NCI-H510A (cell line): ENCODE results near the gene RASGRP1.
"Not testable (repeated sequence)": the region's sequence is repeated elsewhere in the genome, so short reads cannot be mapped to it uniquely, and the experiment has no call there.

Source experiments
- DNase-seq: peaks from one replicate; lab custom pipeline; 2025; lab: John Stamatoyannopoulos, UW

Gene RASGRP1

DNA sequence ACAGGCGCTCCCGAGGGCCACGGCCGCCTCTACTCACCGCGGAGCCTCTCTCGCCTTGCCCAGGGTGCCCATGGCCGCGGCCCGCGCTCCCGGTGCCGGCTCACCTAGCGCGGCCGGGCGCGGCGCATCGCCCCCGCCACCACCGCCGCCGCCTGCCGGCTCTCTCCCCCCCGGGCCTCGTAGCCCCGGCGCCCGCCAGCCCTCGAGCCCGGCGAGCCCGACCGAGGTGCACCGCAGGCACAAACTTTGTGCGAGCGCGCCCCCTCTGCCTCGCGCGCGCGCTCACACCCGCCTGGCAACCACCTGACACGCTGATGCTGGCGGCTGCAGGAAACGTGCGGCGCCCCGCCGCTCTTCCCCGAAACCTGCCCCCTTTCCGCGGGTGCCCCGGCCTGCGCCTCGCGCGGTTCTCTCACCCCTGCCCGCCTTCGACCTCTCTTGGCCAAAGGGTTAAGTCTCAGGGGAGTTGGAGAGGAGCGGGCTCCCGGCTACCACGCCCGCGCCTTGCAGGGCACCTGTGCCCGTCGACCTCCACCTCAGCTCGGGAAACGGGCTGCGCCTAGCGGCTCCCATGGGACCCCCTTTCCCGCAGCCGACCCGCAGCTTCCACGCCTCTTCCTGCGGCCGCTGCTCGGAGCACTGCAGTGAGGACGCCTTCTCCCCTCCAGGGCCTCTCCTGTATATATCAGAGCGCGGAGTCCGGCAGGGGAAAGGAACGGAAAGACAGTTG, at the start of gene RASGRP1:
Gene RASGRP1, minus strand, starts transcription at position 258 of the 730 bp plus-strand sequence. Its CDS starts 186 bp downstream, at position 72.
- DNase-seq = no peak

GRCh38 chr15:38613085-38613484, 48.5 kb upstream of the RASGRP1 start:
- no peak for DNase-seq

- no peak for DNase-seq
These were observed 47.7 kb upstream of the RASGRP1 start for GRCh38 chr15:38612159-38612863.

GRCh38 chr15:38611228-38611627, 46.6 kb upstream of the RASGRP1 start:
- DNase-seq = no peak

- no peak for DNase-seq
These were observed 46.1 kb upstream of the RASGRP1 start for GRCh38 chr15:38610748-38611147.

GRCh38 chr15:38609097-38609738, 44.6 kb upstream of the RASGRP1 start:
- DNase-seq = no peak

DNA sequence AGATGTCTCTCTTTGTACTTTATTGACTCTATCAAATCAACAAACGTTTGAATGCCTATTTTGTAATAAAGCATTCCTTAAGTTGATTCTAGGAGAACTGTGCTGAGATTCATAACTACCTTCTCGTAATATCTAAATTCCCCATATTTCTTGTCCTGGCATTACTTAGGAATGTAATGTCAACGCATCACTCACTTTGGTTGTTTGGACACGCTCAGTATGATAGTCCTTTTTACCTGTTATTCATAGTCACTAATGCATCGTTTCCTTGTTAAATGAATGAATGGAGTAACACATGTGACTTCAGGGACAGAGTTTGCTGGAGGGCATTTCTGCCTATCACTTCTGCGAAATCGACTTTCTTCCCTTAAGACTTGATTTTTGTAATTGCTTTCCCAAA, 44.1 kb upstream of the RASGRP1 start:
- no peak for DNase-seq

DNA sequence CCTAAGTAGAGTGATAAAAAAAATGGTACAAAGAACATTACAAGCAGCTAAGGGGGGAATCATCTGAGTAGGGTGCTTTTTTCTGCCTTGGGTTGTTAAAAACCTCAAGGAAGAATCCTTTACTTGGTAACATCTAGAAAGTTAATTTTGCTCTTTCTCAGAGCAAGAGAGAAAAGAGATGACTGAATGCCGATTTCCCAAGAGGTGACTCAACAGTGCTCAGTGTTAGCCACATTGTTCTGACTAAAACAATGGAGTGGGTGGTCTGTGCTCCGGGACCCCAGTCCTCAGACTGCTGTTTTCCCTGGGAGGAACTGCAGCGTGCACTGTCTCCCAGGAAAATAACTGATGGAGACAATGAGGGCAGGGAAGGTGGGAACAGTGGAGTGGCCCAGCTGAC, 41.1 kb upstream of the RASGRP1 start:
- no peak for DNase-seq

- DNase-seq = no peak
These were observed 39.1 kb upstream of the RASGRP1 start for GRCh38 chr15:38603672-38604071.

DNA sequence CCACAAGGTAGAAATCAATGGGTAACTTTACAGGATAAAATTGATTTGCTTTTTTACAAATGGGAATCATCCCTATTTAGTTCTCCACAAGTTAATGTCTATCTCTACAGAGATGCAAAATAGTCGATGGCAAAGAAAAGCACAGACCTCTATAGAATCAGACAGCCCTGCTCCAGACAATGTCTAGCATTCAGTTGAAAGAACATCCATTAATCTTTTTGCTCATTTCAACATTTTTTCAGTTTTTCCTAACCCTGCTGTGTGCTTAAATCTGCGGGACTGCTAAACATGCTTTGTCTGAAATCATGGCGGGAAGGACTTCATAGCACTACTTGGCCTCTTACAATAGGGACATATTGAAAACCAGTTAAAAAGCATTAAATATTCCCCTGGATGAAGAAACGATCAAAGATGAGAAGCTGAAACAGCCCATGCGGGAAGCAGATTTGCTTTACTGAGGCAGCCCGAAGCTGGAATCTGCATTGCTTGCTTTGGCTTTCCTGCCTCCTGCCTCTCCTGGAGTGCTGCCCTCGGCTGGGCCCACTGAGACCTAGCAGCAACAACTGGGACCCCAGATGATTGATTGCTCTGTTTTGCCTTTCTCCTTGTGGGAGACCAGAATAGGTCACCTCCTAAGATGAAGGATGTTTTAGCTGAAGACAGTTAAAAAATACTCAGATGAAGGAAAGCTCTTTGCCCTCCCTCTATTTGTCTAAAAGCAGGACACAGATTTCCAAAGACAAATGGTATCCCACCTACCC, 38.5 kb upstream of the RASGRP1 start:
- no peak for DNase-seq

DNA sequence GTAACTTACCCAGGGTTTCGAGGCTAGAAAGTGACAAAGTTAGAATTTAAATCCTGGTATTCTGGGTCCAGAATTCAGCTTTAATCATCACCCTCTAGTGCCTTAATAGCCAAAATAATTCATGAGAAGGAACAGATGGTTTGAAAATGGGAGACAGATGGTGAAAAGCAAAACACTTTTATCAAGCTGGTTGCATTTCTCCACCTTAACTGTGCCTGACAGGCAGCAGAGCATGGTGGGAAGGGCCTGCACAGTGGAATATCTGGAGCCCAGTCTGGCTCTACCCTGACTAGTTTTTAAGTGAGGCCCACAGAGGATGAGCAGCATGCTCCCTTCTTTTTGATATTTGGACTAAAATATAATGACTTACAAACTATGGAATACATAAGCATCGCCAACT, 35.6 kb upstream of the RASGRP1 start:
- no peak for DNase-seq

DNA sequence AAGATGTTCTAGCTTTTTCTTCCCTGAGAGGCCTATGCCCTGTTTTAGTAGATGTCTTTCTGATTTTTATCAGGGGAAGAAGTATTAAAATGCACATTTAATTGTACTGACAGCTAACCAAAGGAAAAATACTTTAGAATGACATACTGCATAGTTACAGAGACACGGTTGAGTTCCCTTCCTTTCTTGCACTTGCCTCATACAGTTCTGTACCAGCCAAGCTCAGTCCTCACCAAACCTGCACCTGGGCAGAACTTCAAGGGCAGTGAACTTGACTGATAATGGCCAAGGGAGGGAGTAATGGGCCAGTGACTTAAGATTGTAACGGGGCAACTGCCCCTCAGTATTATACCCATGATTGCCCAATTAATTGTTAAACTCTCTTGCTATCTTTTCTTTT, 34.1 kb upstream of the RASGRP1 start:
- no peak for DNase-seq

DNA sequence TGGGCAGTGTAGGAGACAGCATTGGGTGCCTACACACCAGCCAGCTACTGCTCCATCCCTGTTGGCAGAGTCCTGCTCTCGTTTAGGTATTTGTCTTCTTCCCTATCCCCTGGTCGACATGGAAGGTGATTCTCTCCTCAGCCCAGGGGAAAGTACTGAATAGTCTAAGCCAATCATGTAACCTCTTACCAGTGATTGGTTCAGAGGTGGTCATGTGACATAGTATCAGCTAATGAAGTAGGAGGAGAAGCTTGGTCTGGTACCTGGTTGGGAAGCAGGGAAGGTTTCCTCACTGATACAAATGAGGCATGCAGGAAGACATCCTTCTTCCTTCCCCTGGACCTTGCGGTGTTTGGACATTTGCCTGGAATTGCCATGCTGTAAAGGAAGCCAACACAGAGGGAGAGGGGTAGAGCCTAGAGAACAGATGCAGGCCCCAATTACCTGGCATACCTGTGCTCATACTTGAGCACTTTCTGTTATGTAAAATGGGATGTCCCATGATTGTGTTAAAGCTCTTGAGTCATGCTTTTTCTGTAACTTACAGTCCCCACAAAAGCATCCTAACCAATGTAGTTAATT, 32.7 kb upstream of the RASGRP1 start:
- no peak for DNase-seq

DNA sequence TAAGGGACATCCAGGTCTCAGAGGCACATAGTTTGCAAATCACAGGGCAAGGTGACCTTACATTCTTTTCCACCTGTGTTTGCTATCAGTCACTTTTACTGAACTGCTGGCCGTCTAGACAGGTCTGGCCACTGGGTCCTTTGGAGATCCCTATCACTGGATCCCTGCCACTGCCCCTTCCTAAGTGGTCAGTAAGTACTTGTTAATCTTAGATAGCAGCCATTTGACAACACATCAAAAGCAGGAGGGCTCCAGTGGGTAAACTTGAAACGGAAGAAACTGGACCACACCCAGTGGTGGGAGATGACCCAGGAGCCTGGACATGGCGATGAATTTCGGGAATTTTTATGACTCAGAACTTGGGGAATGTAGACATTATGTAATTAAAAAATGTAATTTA, 28.9 kb upstream of the RASGRP1 start:
- no peak for DNase-seq

GRCh38 chr15:38589502-38589901, 24.9 kb upstream of the RASGRP1 start:
- no peak for DNase-seq

- DNase-seq = no peak
These were observed 24.1 kb upstream of the RASGRP1 start for GRCh38 chr15:38588672-38589071.

DNA sequence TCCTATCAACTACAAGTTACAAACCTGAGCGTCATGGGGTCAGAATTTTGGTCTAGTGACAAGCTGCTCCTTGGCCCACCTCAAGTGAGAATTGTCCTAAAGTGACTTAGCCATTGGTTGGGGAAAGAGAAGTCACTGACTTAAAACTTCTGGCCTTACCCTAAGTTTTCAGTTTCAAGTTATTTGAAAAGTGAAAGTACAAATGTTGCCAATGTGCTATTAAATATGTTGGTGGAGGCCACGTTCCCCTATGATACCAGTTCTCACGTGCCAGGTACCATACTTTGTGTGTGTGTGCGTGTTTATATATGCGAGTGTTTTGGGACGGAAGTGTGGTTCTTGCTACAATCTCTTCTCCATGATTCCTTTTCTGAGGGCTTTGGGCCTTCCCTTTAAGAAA, 22.6 kb upstream of the RASGRP1 start:
- DNase-seq = no peak

- not testable (repeated sequence) for DNase-seq
These were observed 21.4 kb upstream of the RASGRP1 start for GRCh38 chr15:38586005-38586404.

GRCh38 chr15:38578626-38579025, 14.0 kb upstream of the RASGRP1 start:
- DNase-seq = no peak

DNA sequence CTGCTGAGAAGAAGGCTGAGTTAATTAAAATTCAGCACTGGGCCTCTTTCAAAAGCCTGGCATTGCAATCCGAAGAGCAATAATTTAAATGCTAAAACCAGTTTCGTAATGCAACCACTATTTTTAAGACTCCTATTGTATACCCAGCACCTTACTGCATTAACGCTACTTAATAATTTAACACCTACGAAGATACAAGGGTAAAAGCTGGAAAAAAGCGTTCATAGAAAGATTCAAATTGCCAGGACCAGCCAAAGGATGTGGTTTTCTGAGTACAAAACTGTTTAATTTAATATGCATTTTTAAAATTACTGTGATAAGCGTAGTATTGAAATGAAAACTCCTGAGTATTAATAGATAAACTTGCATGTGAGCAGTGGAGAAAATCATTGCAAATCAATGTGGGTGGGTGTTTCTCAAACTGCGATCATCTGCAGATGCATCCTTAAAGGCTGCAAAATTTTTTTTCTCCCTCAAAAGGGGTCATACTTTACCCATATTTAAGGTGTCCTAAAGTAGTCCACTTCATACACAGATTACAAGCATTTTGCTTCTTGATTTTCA, 12.9 kb upstream of the RASGRP1 start:
- no peak for DNase-seq

DNA sequence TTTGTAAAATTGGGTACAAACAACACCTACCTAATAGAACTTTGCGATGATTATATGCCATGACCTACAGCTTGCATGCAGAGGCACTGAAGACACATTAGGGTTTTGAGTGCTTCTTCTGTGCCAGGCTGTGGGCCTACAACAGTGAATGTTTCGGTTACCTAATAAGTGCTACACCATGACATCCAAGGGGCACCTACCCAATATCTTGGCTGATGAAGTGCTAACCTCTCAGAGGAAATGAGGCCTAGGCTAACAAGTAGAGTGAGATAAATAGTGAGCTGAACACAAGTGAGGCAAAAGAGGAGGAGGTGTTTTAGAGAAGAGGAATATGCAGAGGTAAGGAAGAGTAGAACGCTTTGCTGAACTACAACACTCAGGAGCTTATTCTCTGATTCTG, 12.2 kb upstream of the RASGRP1 start:
- DNase-seq = no peak

DNA sequence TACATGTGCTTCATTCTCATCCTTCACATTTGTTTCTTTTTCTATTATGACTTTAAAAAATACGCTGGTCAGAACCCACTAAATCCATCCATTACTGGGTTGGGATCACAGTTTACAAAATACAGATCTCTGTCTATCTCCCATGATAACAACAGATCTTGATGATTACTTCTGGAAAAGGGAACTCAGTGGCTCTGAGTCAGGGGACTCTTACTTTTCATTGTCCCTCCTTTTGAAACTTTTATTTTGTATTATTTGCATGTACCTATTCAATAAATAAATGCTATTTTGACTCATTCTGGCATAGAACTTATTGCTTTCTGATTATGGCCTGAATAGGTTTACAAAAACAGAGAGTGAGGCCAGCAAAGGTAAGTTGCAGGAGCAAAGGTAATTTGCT, 11.6 kb upstream of the RASGRP1 start:
- DNase-seq = no peak
